Measurements from ENCODE around the gene NID1. TPM values are rescaled to one million over a fixed set of nuclear protein-coding genes. Genes with fewer than 3 reads are reported as not detected.

The NID1 gene
- total RNA-seq, result 47.0 and 61.4 TPM in 2 replicates

DNA sequence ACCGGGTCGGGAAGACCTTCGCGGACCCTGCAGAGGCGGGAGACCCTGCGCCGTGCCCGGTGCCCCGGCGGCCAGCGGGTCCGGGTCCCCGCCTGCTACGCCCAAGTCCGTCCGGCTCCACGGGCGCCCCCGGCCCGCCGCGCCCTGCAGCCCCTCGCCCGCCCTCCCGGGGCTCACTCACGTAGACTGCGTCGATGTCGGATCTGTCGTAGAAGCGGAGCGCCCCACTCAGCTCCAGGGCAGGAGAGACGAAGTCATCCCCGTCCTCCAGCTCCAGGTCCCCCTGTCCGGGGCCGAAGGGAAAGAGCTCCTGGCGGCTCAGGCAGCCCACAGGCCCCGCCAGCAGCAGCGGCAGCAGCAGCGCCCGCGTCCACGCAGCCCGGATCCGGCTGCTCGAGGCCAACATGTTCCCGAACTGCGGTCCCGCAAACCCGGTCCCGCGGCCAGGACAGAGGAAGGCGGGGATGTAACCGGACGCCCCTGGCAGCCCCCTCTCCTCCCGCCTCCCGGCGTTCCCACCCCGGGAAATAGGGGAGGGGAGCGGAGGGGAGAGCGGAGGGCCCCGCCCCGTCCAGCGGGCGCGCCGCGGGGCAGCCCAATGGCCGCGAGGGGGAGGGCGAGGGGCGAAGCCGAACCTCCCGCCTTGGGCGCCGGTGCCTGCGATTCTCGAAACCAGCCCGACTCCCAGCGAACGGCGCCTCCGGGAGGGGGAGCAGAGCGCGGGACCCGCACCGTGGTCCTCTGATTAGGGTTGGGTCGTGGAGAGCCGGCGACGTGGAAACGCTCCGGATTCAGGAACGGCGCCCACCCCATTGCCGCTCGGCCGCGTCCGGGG is at the start of gene NID1:
Gene NID1 (minus strand): TSS at position 417 of the 835 bp plus-strand sequence. CDS start 11 bp downstream, at position 406.

Other genes starting within 250 kb of the NID1 start
- 5.5 and 11.1 TPM in 2 replicates for gene LYST, start 198.2 kb downstream of the NID1 start, total RNA-seq
- gene GPR137B, start 77.4 kb upstream of the NID1 start, total RNA-seq, result 4.0 and 6.8 TPM in 2 replicates
- gene ERO1B, start 216.9 kb upstream of the NID1 start, total RNA-seq, result 2.6 and 3.6 TPM in 2 replicates

Data from epithelial cell of umbilical artery (primary cell).